Natural killer cell (primary cell): ENCODE data around the gene ATF6. TPM values are rescaled to one million over a fixed set of nuclear protein-coding genes. Genes with fewer than 3 reads are reported as not detected.

ENCODE experiments used
- ATAC-seq, 3 donors: fragments of 150-1000 bp in 2 of 3; fragments of 200-7000 bp in 1 of 3; cut with Tn5 transposase; 1 replicate in 1 of 3; 2 replicates in 2 of 3; pipeline ENCODE4 v1.10.0; 2021; ENCODE audit warnings: mild to moderate bottlenecking in 2 of 3, moderate library complexity in 2 of 3
- DNase-seq, 2 donors: peaks; one replicate each; pipeline versions ENCODE4 v3.0.0 to v3.0.0-alpha.2; 2013 to 2021; ENCODE audit warnings: mixed read lengths in 1 of 2
- H3K27ac ChIP-seq: one replicate; pipeline ENCODE4 v1.5.1; 2013; ENCODE audit warnings: mild to moderate bottlenecking, low read length
- H3K27me3 ChIP-seq: one replicate; pipeline ENCODE4 v1.6.1; 2013; ENCODE audit warnings: low read length; ENCODE audit not compliant: control insufficient read depth, insufficient read depth
- H3K36me3 ChIP-seq: one replicate; pipeline ENCODE4 v1.6.1; 2013; ENCODE audit warnings: low read length; ENCODE audit not compliant: control insufficient read depth, insufficient read depth
- H3K4me1 ChIP-seq: one replicate; pipeline ENCODE4 v1.6.1; 2013; ENCODE audit warnings: low read length; ENCODE audit not compliant: control insufficient read depth, insufficient read depth
- H3K4me3 ChIP-seq: one replicate; pipeline ENCODE4 v1.5.1; 2013; ENCODE audit warnings: low read length
- H3K9me3 ChIP-seq: one replicate; pipeline ENCODE4 v1.6.1; 2013; ENCODE audit warnings: low read length; ENCODE audit not compliant: control insufficient read depth, insufficient read depth
- H3K27ac Mint-ChIP-seq, 2 donors: one replicate each; pipeline ENCODE4 v1.8.0; 2022; ENCODE audit warnings: mild to moderate bottlenecking in 2 of 2, mixed read lengths in 2 of 2, moderate library complexity in 1 of 2
- H3K27me3 Mint-ChIP-seq, 2 donors: one replicate each; pipeline ENCODE4 v1.8.0; 2022; ENCODE audit warnings: low read depth in 2 of 2, mixed read lengths in 2 of 2
- H3K36me3 Mint-ChIP-seq: one replicate; pipeline ENCODE4 v1.8.0; 2022; ENCODE audit warnings: mixed read lengths
- H3K4me1 Mint-ChIP-seq, 2 donors: one replicate each; pipeline ENCODE4 v1.8.0; 2022; ENCODE audit warnings: mixed read lengths in 2 of 2
- H3K4me3 Mint-ChIP-seq: one replicate; pipeline ENCODE4 v1.8.0; 2022; ENCODE audit warnings: mild to moderate bottlenecking, moderate library complexity, mixed read lengths
- H3K9me3 Mint-ChIP-seq, 2 donors: one replicate each; pipeline ENCODE4 v1.8.0; 2022; ENCODE audit warnings: mixed read lengths in 2 of 2
- WGBS: methylation state at CpG from one replicate; pipeline ENCODE4 v1.1.7; 2013; ENCODE audit warnings: missing lambda C conversion rate; ENCODE audit not compliant: insufficient coverage; 5-methylcytosine and 5-hydroxymethylcytosine counted together
- intact Hi-C: fragments of 100-400 bp; cut with micrococcal nuclease; formaldehyde crosslinking; loops from one replicate; pipeline ENCODE4 v1.14.2; 2022
- total RNA-seq, 4 donors: library from RNA; stranded (reverse); fragments of 120-200 nt in 1 of 4; gene quantifications; one replicate each; pipeline versions ENCODE4 v1.2.3 to v1.2.4, GENCODE V29; 2013 to 2022
- TF ChIP-seq, protein P1 (sequence below): fragments of 200-600 bp; IDR thresholded peaks from one replicate; pipeline ENCODE4 v1.8.0; 2022; ENCODE audit warnings: antibody characterized with exemption

The ATF6 gene
- total RNA-seq, 3 donors from 2014 or later (not counting 1 experiment from before 2014, with no cell fraction given): 16.8 to 25.0 (median 21.8) TPM

DNA sequence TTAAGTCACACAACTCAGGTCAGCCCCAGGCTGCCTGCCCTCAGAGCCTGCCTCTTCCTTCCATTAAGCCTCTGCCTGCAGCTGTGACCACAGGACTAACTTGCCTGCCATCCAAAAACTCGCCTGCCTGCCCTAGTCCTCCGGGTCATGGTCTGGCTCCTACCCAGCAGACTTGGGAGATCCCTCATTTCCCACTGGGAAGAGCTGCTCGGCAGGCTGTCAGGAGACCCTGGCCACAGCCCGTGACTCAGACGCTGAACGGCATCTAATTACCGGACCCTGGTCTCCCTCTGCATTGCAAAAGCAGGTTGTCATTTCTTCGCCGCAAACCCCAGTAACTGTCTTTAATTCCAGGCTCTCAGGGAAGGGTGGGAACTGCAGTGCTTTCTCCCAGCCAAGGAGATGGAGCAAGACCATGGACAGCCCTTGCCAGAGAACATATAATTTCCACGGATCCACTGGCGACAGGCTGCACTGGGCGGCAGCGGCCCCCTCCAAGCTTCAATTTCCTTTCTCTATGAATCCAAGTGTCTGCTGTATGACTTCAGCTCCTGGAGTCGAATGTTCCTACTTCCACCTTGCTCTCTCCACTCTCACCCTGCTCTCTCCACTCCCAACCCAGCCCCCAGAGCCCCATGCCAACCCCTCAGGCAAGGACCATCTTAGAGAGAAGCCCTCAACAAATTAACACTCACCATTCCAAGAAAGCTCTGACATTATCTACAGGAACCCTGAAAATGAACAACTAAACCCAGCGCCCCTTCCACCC is 237.1 kb downstream of the ATF6 start:
- intact Hi-C loops: no loop called here
- Mint-ChIP-seq H3K9me3 (no peaks in the 10 kb centered on the region), H3K4me3 (no peak overlapping the region), H3K4me1 (no peaks in the 10 kb centered on the region), H3K27ac (no peak overlapping the region), H3K27me3 (peaks cover 13% of the 10 kb centered on the region in 2 donors), H3K36me3 (no peaks in the 10 kb centered on the region)
- no peaks in the 10 kb centered on the region for H3K4me1 ChIP-seq
- DNase-seq (no peak), ATAC-seq (no peak)
- H3K36me3 ChIP-seq: no peaks in the 10 kb centered on the region
- no peak overlapping the region for H3K4me3 ChIP-seq
- TF ChIP-seq, protein P1, sequence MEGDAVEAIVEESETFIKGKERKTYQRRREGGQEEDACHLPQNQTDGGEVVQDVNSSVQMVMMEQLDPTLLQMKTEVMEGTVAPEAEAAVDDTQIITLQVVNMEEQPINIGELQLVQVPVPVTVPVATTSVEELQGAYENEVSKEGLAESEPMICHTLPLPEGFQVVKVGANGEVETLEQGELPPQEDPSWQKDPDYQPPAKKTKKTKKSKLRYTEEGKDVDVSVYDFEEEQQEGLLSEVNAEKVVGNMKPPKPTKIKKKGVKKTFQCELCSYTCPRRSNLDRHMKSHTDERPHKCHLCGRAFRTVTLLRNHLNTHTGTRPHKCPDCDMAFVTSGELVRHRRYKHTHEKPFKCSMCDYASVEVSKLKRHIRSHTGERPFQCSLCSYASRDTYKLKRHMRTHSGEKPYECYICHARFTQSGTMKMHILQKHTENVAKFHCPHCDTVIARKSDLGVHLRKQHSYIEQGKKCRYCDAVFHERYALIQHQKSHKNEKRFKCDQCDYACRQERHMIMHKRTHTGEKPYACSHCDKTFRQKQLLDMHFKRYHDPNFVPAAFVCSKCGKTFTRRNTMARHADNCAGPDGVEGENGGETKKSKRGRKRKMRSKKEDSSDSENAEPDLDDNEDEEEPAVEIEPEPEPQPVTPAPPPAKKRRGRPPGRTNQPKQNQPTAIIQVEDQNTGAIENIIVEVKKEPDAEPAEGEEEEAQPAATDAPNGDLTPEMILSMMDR: no peak
- H3K27ac ChIP-seq: no peak overlapping the region
- H3K27me3 ChIP-seq: no peaks in the 10 kb centered on the region
- H3K9me3 ChIP-seq: no peaks in the 10 kb centered on the region
- WGBS: 67% methylated on average over 15 of the region's 15 CpGs

GRCh38 chr1:162003830-162004215 is 237.7 kb downstream of the ATF6 start:
- Mint-ChIP-seq H3K4me1 (no peaks in the 10 kb centered on the region), H3K9me3 (no peaks in the 10 kb centered on the region), H3K36me3 (no peaks in the 10 kb centered on the region), H3K4me3 (no peak overlapping the region), H3K27ac (no peak overlapping the region), H3K27me3 (peaks cover 13 to 14% of the 10 kb centered on the region in 2 donors)
- DNase-seq (no peak), ATAC-seq (no peak)
- H3K4me1 ChIP-seq: no peaks in the 10 kb centered on the region
- no peak overlapping the region for H3K4me3 ChIP-seq
- no peaks in the 10 kb centered on the region for H3K9me3 ChIP-seq
- TF ChIP-seq, protein P1: no peak
- no peaks in the 10 kb centered on the region for H3K36me3 ChIP-seq
- no peaks in the 10 kb centered on the region for H3K27me3 ChIP-seq
- no peak overlapping the region for H3K27ac ChIP-seq
- WGBS: 8% methylated on average over 4 of the region's 5 CpGs
- intact Hi-C loops: no loop called here

GRCh38 chr1:162004441-162004950 is 238.4 kb downstream of the ATF6 start:
- H3K9me3 ChIP-seq: no peaks in the 10 kb centered on the region
- intact Hi-C loops: no loop called here
- ATAC-seq (no peak), DNase-seq (no peak)
- H3K27ac ChIP-seq: no peak overlapping the region
- Mint-ChIP-seq H3K4me3 (no peak overlapping the region), H3K9me3 (no peaks in the 10 kb centered on the region), H3K4me1 (no peaks in the 10 kb centered on the region), H3K36me3 (no peaks in the 10 kb centered on the region), H3K27me3 (peaks cover 13 to 16% of the 10 kb centered on the region in 2 donors), H3K27ac (no peak overlapping the region)
- WGBS: 57% methylated on average over 3 of the region's 3 CpGs
- H3K4me1 ChIP-seq: no peaks in the 10 kb centered on the region
- TF ChIP-seq, protein P1: no peak
- H3K36me3 ChIP-seq: no peaks in the 10 kb centered on the region
- no peak overlapping the region for H3K4me3 ChIP-seq
- H3K27me3 ChIP-seq: no peaks in the 10 kb centered on the region
